GM12801 (cell line): ENCODE measurements around the gene RAB7A.

Source experiments
- CTCF ChIP-seq: IDR thresholded peaks from one replicate; pipeline ENCODE4 v1.5.1; 2011; ENCODE audit warnings: control low read depth; ENCODE audit not compliant: insufficient read length; ENCODE audit errors: extremely low read depth

Gene RAB7A

DNA sequence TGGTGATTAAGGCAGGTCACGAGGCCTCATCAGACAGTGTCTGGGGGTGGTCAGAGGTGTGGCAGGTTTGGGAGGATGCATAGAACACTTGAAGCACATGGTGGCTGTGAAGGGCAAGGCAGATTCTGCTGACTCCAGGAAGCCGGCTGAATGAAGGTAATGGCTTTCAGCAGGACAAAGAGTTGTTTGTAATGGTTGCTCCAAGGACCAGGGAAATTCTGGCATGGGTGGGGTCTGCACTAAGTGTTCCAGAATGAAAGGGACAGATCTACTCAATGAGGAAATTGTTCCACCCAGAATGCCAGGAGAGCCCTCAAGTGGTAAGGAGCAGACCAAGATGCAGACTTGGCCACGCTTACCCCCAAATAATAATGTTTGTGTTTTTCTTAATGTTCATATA is 82.7 kb downstream of the RAB7A start:
- TF ChIP-seq CTCF, result no peak

DNA sequence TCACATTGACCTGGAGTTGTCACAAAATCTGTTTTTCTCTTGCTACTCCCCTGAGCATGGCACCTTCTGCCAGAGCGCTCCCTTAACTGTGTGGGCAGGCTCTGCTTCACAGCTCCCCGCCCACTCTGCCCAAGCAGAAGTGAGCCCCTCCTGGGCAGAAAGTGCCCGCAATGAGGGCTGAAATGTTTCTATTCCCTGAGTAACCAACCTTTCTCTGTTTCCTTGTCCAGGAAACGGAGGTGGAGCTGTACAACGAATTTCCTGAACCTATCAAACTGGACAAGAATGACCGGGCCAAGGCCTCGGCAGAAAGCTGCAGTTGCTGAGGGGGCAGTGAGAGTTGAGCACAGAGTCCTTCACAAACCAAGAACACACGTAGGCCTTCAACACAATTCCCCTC is 87.1 kb downstream of the RAB7A start:
- no peak for TF ChIP-seq CTCF

- no peak for TF ChIP-seq CTCF
Measured at GRCh38 chr3:128814060-128814459, 88.1 kb downstream of the RAB7A start.

- TF ChIP-seq CTCF, result no peak
Measured at GRCh38 chr3:128814519-128815317, 88.7 kb downstream of the RAB7A start.

DNA sequence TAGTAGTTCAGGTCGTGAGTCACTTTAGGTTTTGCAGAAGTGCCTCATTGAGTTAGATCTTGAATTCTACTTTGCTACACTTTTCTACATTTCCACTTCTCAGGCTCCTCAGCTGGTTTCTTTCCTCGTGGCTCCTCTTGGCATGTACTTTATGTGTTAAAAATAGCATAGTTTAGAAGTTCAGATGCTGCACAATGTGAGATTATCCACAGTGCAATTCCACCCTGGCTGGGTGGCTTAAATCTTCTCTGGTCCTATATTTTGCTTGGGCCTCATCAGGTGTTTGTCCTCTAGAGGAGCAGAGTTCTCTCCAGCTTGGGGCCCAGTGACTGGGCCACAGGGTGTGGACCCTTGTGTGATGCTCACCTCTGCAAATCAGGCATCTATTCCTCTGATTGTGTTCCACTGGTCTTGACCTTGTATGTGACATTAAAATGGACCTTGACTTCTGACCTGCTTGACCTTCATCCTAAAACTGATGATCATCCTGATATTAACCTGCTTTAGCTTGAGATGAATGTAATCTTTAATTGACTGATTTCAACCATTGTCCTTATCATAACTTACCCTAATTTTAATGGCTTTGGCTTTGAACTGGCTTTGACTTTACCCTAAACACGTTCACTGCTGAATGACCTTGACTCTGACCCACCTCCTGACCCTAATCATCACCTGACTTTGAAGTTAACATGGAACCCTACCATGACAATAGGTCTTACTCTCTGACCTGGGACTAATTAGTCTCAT is 89.5 kb downstream of the RAB7A start:
- TF ChIP-seq CTCF, result no peak

GRCh38 chr3:128818186-128818787 is 92.3 kb downstream of the RAB7A start:
- no peak for TF ChIP-seq CTCF

- no peak for TF ChIP-seq CTCF
Measured at GRCh38 chr3:128820252-128820839, 94.4 kb downstream of the RAB7A start.
